D341Med (cell line): ENCODE measurements around the gene RIPOR3.
"Not testable (repeated sequence)": the region's sequence is repeated elsewhere in the genome, so short reads cannot be mapped to it uniquely, and the experiment has no call there.

Experiments used
- DNase-seq: peaks from one replicate; pipeline ENCODE4 v3.0.0; 2012; ENCODE audit warnings: low spot score

The RIPOR3 gene

GRCh38 chr20:50679753-50680104 lies 11.6 kb downstream of the RIPOR3 start:
- peak; percentile 15 for DNase-seq

- no peak for DNase-seq
Observed at GRCh38 chr20:50678169-50678898, 13.0 kb downstream of the RIPOR3 start.

DNA sequence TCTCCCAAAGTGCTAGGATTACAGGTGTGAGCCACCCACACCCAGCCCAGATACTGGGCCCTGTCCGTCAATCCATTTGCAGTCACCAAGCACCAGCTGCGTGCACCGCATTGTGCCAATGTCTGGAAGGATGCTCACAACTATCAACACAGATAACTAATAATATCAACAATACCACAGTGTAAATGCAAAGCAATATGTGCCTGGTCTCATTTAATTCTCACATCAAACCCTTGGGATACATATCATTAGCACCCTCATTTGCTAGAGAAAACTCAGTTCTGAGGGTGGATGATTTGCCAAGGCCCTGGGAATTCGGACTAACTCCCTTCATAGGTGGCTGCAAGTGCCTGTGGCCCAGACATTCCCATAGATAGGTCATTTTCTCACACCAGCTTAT lies 14.5 kb downstream of the RIPOR3 start:
- no peak for DNase-seq

- DNase-seq: not testable (repeated sequence)
Observed at GRCh38 chr20:50676377-50676731, 15.0 kb downstream of the RIPOR3 start.

DNA sequence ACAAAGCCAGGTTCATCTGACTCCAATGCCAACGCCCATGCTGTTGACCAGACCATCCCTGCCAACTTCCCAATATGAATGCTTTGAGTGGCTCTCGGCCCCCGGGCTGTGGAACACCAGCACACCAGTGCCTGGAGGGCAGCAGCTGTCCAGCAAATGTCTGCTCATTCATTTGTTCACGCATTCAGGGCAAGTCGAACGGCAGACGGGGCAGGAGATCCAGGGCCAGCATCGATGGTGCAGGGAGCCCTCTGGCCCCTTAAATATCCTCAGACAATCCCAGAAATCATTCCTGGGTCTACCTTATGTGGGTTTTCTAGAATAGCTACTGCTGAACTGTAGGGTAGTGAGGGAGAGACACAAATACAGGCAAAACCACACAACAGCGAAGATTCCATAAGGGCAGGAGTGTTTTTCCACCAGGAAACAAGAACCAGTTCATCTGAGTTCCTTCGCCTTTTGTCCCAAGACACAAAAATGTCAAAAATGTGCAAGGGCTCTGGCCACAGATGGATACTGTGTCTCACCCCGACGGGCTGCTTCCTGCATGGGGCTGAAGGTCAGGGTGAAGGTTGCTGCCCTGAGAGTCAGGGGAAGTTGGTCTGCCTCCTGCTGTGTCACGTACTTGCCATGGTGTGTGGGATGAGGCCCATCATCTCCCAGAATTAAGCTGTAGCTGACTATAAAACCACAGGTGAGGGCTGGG lies 15.5 kb downstream of the RIPOR3 start:
- DNase-seq: no peak

DNA sequence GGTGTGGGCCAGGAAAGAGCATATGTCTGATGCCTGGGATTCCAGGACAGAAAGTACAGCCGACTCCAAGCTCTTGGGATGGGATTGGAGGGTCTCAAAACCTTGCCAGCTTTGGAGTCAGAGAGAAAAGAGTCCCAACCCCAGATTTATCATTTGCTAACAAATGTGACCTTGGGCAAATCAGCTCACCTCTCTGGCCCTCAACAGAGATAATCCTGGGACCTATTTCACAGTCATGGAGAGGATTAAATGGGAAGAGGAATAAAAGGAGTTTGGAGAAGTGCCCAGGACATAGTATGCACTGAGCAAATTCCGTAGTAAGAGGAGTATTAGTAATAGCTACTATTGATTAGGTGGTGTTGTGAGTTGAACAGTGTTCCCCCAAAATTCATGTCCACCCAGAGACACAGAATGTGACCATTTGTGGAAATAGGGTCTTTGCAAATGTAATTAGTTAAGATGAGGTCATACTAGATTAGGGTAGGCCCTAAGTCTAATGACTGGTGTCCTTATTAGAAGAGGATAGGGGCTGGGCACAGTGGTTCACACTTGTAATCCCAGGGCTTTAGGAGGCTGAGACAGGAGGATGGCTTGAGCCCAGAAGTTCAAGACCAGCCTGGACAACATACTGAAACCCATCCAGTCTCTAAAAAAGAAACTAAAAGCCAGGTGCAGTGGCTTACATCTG lies 17.1 kb downstream of the RIPOR3 start:
- peak; percentile 27 for DNase-seq

DNA sequence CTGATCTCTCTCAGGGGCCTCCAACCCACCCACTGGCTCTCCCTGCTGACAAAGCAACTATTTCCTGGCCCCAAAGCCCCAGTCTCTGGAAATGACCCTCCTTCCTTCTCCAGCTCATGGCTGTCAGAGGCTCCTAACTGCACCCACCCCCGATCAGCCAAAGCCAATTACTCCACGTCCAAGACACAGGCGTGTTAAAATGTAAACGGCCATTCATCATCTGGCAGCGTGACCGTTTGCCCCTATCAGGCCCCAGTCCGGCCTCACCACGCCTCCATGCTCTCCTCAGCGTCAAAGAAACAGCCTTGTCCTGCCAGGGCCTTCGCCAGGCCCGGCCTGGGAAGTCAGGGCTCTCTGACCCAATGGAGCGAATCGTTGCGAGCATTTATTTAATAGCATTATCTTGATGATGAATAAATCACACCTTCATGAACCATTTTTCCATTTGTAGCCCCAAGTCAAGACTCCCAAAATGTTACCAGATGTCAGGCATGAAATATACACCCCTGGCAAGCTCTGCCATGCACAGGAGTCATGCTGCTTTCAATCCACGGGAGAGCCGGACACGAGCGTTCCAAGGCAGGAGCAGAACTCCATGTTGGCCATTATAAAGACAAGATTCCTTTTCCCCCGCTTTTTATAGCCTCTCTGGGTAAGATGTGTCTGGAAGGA lies 17.7 kb downstream of the RIPOR3 start:
- peak; percentile 19 for DNase-seq

DNA sequence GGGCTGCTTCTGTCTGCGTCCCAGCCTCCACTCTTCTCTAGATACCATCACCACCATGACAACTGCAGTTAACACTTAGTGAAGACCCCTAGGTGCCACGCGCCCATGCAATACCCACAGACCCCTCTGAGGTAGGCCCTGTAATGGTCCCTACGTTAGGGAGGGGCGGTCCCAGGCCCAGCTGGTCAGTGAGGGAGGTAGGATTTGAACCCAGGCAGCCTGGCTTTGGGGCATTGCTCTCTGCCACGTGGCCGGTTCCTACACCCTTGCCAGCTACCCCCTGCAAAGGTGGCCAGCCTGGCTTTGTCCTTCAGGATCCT lies 18.2 kb downstream of the RIPOR3 start:
- DNase-seq: no peak

DNA sequence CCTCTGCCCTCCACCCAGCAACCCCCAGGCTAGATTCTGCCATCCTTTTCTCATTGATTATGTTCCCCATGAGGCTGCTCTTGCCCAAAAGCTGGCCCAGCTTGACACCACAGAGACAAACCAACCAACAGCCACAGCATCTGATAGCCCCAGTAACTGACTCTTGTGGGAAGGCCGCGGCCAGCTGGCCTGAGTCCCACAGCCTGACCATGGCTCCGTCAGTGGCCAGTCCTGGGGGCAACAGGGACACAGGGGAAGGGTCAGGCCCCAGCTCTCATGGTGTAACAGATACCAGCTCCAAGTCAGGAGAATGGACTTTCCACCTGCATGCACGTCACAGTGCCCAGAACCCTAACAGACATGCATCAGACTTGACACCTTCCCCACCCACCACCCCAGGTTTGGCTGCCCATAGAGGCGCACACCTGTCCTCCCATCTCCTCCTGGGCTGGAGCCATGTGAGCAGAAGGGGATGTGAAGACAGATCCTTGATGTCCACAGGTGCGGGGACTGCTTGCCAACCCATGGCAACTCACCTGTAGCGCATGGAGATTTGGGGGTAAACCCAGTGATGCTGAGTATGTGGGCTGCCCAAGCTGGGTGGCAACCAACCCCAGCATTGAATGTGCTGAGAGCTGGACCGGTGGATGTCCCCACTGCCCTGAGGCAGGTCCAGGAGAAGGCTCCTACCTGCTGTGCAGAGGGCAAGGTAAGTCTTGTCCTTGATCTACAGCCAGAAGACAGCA lies 18.8 kb downstream of the RIPOR3 start:
- DNase-seq: no peak

DNA sequence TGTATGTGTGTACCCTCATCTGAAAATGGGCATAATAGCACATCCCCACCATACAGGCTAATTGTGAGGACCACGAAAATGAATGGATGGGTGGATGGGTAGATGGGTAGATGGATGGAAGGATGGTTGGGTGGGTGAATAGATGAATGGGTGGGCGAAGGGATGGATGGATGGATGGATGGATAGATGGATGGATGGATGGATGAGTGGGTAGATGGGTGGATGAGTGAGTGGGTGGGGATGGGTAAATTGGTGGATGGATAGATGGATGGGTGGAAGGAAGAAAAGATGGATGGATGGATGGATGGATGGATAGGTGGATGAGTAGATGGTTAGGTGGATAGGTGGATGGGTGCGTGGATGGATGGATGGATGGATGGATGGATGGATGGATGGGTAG lies 19.7 kb downstream of the RIPOR3 start:
- no peak for DNase-seq

GRCh38 chr20:50671010-50671409 lies 20.3 kb downstream of the RIPOR3 start:
- DNase-seq: not testable (repeated sequence)

DNA sequence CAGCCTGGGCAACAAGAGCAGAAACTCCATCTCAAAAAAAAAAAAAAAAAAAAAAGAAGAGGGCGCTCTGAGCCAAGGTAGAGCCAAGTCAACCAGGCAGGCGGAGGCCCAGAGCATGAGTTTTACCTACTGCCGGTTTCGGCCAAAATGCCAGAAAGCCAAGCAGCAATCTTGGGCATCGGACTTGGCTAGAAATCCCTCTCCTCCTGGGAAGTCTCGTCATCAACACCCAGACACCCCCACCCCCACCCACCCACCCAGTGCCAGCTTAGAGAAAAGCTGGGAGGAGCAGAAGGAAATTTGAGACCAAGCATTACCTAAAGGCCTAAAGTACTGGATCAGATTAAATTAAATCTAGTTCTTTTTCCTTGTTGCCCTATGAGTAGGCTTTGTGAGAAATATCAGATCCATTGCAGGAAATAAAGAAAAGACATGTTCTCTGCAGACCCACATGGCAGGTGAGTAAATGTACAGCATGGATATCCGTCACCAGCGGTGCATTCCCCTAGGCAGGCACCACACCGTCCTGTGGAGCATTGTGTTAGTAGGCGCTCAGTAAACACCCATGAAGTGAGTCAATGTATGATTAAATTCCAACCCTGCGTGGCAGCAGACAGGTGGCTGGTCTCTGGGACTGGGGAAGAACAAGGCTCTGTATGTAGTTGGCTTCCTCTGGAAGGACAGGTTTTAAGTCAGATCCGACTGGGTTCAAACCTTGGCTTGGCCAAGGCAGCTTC lies 21.0 kb downstream of the RIPOR3 start:
- peak; percentile 54 for DNase-seq

DNA sequence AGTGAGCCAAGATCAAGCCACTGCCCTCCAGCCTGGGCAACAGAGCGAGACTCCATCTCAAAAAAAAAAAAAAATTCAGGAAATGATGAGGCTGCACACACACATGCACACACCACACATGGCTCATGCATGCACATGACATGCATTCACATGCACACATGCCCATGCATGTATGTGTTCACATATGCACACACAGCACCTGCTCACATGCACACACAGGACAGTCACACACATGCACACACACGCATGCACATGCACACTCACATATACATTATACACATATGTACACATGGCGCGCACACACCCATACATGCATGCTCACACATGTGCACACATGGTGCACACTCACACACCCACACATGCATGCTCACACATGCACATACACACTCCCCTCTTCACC lies 22.5 kb downstream of the RIPOR3 start:
- DNase-seq: no peak

- DNase-seq: no peak
Observed at GRCh38 chr20:50668326-50668725, 23.0 kb downstream of the RIPOR3 start.

DNA sequence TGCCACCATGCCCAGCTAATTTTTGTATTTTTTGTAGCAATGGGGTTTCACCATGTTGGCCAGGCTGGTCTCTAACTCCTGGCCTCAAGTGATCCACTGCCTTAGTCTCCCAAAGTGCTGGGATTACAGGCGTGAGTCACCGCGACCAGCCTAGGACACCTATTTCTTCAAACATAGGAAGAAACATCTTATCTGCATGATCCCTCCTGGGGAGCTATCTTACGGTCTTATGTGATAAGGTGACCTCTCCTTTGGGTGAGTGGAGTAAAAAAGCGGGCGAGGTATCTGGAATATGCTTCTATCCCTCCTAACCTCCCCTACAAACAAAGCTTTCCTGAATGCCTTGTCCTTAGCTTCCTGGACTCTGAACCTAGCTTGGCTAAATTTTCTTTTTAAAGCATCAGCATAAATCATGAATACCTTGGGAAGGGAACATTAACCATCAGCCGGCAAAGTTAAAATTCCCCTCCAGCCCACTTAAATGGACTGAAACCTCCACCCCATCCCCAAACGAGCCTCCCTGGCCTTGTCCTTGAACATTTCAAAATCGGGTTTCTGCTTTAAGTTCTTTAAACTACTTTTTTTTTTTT lies 24.5 kb downstream of the RIPOR3 start:
- no peak for DNase-seq

GRCh38 chr20:50664254-50664653 lies 27.1 kb downstream of the RIPOR3 start:
- DNase-seq: no peak

GRCh38 chr20:50663095-50663821 lies 28.1 kb downstream of the RIPOR3 start:
- peak; percentile 58 for DNase-seq

DNA sequence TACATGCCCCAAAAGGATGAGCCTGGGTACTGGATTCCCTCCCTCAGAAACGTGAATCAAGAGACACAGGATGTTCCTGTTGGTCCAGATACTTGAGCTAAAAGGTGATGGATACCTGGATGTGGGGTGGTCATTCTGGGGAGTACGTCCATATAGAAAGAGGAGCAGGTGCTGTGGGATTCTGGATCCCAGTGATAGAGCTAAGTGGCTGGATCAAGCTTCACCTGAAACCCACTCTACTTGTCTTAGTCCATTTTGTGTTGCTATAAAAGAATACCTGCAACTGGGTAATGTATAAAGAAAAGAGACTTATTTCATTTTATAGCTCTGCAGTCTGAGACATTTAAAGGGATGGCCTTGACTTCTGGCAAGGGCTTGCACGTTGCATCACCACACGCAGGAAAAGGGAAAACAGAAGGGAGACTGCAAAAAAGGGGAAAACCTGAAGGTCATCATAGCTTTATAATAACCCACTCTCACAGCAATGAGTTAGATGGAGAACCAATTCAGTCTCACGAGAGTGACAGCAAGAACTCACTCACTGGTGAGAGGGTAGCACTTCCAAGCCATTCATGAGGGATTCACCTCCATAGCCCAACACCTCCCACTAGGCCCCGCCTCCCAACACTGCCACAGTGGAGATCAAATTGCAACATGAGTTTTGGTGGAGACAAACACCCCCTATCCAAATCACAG lies 31.2 kb downstream of the RIPOR3 start:
- DNase-seq: no peak

- DNase-seq: no peak
Observed at GRCh38 chr20:50658804-50659380, 32.5 kb downstream of the RIPOR3 start.
